Measurements from ENCODE around the gene MYH14. TPM values are rescaled to one million over a fixed set of nuclear protein-coding genes. Genes with fewer than 3 reads are reported as not detected.

The MYH14 gene
- total RNA-seq, 1 donor from 2014 or later = not detected

DNA sequence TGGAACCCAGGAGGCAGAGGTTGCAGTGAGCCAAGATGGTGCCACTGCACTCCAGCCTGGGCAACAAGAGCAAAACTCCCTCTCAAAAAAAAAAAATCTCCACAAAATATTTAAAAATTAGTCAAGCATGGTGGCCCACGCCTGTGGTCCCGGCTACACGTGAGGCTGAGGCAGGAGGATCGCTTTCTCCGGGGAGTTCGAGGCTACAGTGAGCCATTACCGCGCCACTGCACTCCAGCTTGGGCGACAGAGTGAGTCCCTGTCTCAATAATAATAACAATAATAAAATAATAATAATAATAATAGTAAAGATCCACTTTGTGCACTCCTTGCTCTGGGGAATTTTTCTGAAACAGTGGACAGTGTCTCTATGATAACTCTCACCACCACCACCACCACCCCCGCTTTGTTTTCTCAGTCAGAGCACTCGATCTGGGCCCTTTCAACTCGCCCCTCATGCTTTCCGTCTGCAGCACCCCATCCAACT lies 153.3 kb downstream of the MYH14 start:
- H4K20me1 ChIP-seq (ENCODE audit: insufficient read depth, low read length) = no peaks in the 10 kb centered on the region
- H3K9me3 ChIP-seq (ENCODE audit: insufficient read depth, low read depth, low read length) = no peaks in the 10 kb centered on the region
- no peak overlapping the region for H2AFZ ChIP-seq (ENCODE audit: low read depth, low read length)
- Mint-ChIP-seq H3K9me3 (ENCODE audit: unreplicated experiment) (peaks cover 8% of the 10 kb centered on the region), H3K4me3 (ENCODE audit: unreplicated experiment) (no peak overlapping the region), H3K4me1 (ENCODE audit: low read depth, unreplicated experiment) (no peaks in the 10 kb centered on the region), H3K27me3 (ENCODE audit: low read depth, unreplicated experiment) (peaks cover 6% of the 10 kb centered on the region), H3K27ac (ENCODE audit: unreplicated experiment) (no peak overlapping the region), H3K36me3 (ENCODE audit: low read depth, unreplicated experiment) (peaks cover 2% of the 10 kb centered on the region)
- H3K27me3 ChIP-seq (ENCODE audit: insufficient read depth, low read length) = no peaks in the 10 kb centered on the region
- no peak overlapping the region for H3K9ac ChIP-seq (ENCODE audit: low read length)
- FAIRE-seq (no peak), DNase-seq (ENCODE audit: low read depth) (no peak)
- TF ChIP-seq EZH2 (IDR thresholded peaks at IDR 0.05; ENCODE audit: insufficient read depth, low read length) (no peak), CTCF (IDR thresholded peaks at IDR 0.05; ENCODE audit: insufficient read depth, low read depth, low read length) (no peak)
- H3K4me3 ChIP-seq (ENCODE audit: insufficient read depth, low read depth, low read length) = no peak overlapping the region
- H3K36me3 ChIP-seq (ENCODE audit: insufficient read depth, low read length) = no peaks in the 10 kb centered on the region
- H3K79me2 ChIP-seq (ENCODE audit: insufficient read depth, low read length) = no peaks in the 10 kb centered on the region
- no peak overlapping the region for H3K4me2 ChIP-seq (ENCODE audit: low read length)
- H3K4me1 ChIP-seq (ENCODE audit: insufficient read depth, low read length) = peaks cover 6% of the 10 kb centered on the region
- no peak overlapping the region for H3K27ac ChIP-seq (ENCODE audit: low read depth, low read length)

- no peaks in the 10 kb centered on the region for H3K79me2 ChIP-seq (ENCODE audit: insufficient read depth, low read length)
- no peak overlapping the region for H3K27ac Mint-ChIP-seq (ENCODE audit: unreplicated experiment)
- DNase-seq (ENCODE audit: low read depth) = peak; percentile 26
- no peaks in the 10 kb centered on the region for H3K9me3 ChIP-seq (ENCODE audit: insufficient read depth, low read depth, low read length)
- no peak overlapping the region for H3K27ac ChIP-seq (ENCODE audit: low read depth, low read length)
- H3K27me3 ChIP-seq (ENCODE audit: insufficient read depth, low read length) = no peaks in the 10 kb centered on the region
- no peak overlapping the region for H3K4me3 Mint-ChIP-seq (ENCODE audit: unreplicated experiment)
- peaks cover 8% of the 10 kb centered on the region for H3K9me3 Mint-ChIP-seq (ENCODE audit: unreplicated experiment)
- peaks cover 3% of the 10 kb centered on the region for H3K36me3 Mint-ChIP-seq (ENCODE audit: low read depth, unreplicated experiment)
- H4K20me1 ChIP-seq (ENCODE audit: insufficient read depth, low read length) = no peaks in the 10 kb centered on the region
- peaks cover 6% of the 10 kb centered on the region for H3K27me3 Mint-ChIP-seq (ENCODE audit: low read depth, unreplicated experiment)
- peak overlapping the region; percentile 88 for H2AFZ ChIP-seq (ENCODE audit: low read depth, low read length)
- peak overlapping the region; percentile 87 for H3K4me2 ChIP-seq (ENCODE audit: low read length)
- H3K4me1 ChIP-seq (ENCODE audit: insufficient read depth, low read length) = peaks cover 6% of the 10 kb centered on the region
- no peaks in the 10 kb centered on the region for H3K4me1 Mint-ChIP-seq (ENCODE audit: low read depth, unreplicated experiment)
- FAIRE-seq = no peak
- no peak for TF ChIP-seq EZH2 (IDR thresholded peaks at IDR 0.05; ENCODE audit: insufficient read depth, low read length)
- TF ChIP-seq CTCF (IDR thresholded peaks at IDR 0.05; ENCODE audit: insufficient read depth, low read depth, low read length) = peak; percentile 69
- H3K36me3 ChIP-seq (ENCODE audit: insufficient read depth, low read length) = no peaks in the 10 kb centered on the region
- peak overlapping the region; percentile 21 for H3K4me3 ChIP-seq (ENCODE audit: insufficient read depth, low read depth, low read length)
- peak overlapping the region; percentile 59 for H3K9ac ChIP-seq (ENCODE audit: low read length)
These were observed 154.0 kb downstream of the MYH14 start for GRCh38 chr19:50357178-50358100.
